Islet of Langerhans (tissue), 1 donor: Measurements from ENCODE around the gene KLHDC7B.
"Not testable (repeated sequence)": the region's sequence is repeated elsewhere in the genome, so short reads cannot be mapped to it uniquely, and the experiment has no call there.

Source experiments
- FAIRE-seq: peaks from one replicate; lab custom pipeline; 2011; peaks lifted over from hg19 to GRCh38; lab: Jason Lieb, UNC

The KLHDC7B gene

DNA sequence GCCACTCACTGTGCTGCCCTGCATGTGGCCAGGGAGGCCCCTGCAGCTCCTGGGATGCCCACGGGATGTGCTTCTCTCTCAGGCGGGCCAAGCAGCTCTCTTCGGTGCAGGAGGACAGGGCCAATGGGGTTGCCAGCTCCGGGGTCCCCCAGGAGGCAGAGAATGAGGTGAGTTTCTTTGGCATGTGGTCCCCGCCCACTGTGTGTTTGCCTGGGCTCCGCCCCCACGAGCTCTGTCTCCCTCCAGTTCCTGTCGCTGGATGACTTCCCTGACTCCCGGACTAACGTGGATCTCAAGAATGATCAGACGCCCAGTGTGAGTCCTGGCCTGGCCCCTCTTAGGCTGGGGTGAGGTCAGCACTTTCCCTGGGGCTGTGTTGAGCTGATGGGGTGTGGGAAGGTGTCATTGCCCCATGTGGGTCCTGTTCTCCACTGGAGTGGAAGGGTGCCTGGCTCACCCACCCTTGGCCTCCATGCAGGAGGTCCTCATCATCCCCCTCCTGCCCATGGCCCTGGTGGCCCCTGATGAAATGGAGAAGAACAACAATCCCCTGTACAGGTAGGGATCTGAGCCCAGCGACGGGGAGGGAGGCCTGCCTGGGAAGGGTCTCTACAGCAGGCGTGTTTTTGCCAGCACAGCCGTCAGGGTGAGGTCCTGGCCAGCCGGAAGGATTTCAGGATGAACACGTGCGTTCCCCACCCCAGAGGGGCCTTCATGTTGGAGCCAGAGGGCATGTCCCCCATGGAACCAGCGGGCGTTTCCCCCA lies 28.0 kb upstream of the KLHDC7B start:
- FAIRE-seq, result no peak

DNA sequence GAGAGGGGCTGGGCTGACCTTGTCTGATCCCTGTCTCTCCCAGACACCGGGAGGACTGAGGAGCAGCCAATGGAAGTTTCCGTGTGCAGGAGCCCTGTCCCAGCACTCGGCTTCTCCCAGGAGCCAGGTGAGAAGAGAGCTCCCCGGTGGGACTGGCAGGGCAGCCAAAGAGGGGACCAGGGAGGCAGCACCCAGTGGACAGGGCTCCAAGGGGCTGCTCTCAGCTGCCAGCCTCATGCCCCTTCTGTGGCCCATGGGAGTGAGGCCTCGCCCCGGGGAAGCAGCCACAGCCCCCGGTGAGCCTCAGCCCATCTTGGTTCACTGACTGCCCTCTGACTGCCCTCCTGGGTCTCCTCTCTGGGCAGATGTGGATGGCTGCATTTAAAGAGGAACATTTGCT lies 27.1 kb upstream of the KLHDC7B start:
- FAIRE-seq, result no peak

DNA sequence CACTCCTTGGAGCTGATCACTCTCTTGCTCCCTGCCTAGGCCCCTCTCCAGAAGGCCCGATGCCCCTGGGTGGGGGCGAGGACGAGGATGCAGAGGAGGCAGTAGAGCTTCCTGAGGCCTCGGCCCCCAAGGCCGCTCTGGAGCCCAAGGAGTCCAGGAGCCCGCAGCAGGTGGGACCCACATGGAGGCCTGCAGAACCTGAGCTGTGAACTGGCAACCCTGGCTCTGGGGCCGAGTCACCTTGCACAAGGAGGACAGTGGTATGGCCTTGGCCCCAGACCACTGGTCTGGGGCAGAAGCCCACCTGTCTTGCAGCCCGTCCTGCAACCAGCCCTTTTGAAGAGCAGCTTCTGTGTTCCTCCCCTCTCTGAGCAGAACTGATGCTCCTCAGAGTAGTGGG lies 26.5 kb upstream of the KLHDC7B start:
- FAIRE-seq, result no peak

GRCh38 chr22:50520184-50520583 lies 25.5 kb upstream of the KLHDC7B start:
- FAIRE-seq, result not testable (repeated sequence)

- no peak for FAIRE-seq
Observed at GRCh38 chr22:50520826-50521453, 24.8 kb upstream of the KLHDC7B start.

DNA sequence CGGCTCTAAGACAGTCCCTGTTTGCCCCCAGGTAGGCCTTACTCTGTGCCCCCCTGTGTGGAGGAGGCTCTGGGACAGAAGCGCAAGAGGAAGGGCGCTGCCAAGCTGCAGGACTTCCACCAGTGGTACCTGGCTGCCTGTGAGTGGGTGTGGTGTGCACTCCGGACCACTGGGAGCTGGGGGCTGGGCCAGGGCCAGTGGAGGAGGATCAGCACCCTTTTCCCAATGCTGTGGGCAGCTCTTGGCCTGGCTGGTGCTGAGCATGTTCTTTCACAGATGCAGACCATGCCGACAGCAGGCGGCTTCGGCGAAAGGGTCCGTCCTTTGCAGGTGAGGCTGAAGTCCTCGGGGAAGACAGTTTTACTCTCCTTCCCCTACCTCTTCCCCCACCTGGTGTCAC lies 24.0 kb upstream of the KLHDC7B start:
- FAIRE-seq, result no peak

GRCh38 chr22:50522208-50522805 lies 23.4 kb upstream of the KLHDC7B start:
- no peak for FAIRE-seq

- FAIRE-seq, result no peak
Observed at GRCh38 chr22:50522806-50523438, 22.8 kb upstream of the KLHDC7B start.

GRCh38 chr22:50523458-50523805 lies 22.3 kb upstream of the KLHDC7B start:
- FAIRE-seq, result no peak

- FAIRE-seq, result no peak
Observed at GRCh38 chr22:50523806-50524675, 21.7 kb upstream of the KLHDC7B start.

DNA sequence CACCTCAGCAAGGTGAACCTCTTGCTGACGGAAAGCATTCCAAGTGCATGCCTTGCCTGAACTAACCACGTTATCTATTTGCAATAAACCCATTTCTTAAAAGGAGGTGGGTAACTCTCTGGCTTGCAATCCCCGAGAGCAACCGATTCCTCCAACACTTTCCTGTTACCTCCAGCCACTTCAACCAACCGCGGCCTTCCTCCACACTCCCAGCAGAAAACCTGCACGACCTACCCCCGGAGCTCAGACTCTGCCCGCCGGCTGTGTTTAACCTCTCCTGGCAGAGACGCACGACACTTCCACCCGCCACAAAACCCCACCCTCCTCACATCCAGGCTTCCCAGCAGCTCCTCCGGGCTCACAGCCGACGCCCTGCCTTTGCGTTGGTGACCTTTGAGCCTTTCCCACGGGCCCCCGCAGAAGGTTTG lies 21.0 kb upstream of the KLHDC7B start:
- no peak for FAIRE-seq

GRCh38 chr22:50525104-50525857 lies 20.4 kb upstream of the KLHDC7B start, which contains the start of gene SCO2:
TSS of gene SCO2 (minus strand) at chr22:50525598. CDS start at chr22:50524411, 1,187 bp downstream.
- no peak for FAIRE-seq

DNA sequence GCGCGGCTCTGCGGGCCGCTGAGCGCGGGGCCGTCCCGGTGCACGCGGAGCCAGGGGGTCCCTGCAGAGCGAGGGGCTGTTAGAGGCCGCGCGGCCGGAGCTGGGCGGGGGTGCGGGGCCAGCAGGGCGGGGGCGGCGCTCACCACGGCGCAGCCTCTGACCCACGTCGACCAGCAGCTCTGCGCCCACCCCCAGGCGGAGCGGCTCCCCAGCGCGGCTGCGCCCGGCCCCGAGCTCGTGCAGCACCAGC lies 19.9 kb upstream of the KLHDC7B start:
- no peak for FAIRE-seq

GRCh38 chr22:50526108-50526833 lies 19.4 kb upstream of the KLHDC7B start:
- FAIRE-seq, result no peak

DNA sequence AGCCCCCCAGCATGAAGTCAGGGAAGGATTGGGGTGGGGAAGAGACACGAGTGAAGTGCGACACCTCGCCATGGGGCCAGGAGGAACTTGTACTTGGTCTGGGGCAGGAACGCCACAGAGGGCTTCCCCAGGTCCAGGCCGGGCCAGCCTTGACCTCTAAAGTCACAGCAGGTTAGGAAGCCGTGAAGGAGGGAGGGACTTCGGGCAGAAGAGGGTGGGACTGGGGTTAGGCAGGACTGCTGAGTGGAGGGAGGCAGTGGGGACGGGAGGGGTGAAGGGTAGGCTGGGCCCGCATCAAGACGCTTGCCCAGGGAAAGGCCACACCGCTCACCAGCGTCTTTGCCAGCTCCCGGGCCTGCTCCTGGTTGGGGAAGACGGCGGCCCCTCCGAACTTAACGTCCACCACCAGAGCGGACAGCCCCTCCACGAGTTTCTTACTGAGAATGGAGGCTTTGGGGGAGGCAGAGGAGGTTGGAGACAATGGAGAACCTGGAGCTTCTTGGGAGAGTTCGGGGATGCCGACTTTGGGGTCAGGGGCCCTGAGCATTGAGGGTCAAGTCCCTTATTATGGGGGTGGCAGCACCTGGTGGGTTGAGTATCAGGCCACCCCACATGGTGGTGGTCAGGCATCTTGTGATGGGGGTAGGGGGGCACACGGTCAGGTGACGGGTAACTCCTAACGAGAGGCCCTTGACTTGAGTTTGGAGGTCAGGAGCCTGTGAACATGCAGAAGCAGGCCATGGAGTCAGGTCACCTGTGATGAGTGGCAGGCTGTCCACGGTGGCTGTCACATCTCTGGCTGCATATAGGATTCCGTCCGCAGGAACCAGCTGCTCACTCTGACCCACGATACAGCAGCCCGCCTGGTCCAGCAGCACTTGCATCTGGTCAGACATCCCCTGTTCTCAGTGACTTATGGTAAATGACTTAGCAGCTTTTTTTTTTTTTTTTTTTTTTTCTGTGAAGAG lies 18.6 kb upstream of the KLHDC7B start:
- no peak for FAIRE-seq

DNA sequence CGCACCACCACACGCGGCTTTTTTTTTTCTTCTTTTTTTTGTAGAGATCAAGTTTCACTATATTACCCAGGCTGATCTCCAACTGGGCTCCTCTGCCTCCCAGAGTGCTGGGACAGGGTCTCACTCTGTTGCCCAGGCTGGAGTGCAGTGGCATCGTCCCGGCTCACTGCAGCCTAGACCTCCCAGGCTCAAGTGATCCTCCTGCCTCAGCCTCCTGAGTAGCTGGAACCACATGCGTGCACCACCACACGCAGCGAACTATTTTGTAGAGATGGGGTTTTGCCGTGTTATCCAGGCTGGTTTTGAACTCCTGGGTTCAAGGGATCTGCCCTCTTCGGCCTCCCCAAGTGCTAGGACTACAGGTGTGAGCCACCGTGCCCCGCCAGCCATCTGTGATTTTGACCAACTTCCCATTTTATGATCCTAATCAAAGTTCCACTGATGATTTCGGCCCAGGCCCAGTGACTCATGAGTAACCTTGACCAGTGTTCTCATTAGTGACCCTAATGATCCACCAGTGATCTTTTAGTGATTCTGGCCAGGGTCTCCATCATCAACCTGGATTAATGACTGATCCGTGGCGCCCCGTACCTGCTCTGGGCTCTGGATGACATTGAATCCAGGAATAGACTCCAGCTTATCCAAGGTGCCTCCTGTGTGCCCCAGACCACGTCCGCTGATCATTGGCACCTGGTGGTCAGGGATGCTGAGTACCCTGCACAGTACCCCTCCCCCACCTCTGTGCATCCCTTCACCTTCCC lies 17.6 kb upstream of the KLHDC7B start:
- FAIRE-seq, result no peak

- no peak for FAIRE-seq
Observed at GRCh38 chr22:50528682-50529415, 16.9 kb upstream of the KLHDC7B start.

DNA sequence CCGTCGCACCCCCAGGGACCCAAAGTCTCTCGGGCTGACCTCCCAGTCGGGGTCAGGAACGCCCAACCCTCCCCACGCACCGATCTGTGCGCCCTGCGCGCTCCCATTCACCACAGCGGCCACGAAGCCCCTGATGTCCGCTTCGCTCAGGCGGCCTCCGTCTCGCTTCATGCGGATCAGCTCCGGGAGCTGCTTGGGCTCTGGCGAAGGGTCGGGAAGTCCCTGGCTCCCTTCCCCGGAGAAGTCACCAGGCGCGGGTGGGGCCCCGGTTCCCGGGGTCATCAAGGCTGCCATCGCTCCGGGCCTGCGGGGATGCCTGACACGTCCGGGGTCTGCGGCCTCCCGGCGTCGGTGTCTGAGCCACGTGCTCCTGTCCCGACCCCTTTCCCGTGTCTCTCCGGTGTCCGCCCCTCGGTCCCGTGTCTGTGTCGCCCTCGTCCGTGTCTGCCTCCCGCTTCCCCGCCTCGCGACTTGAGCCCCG lies 16.2 kb upstream of the KLHDC7B start:
- FAIRE-seq, result no peak
